Smooth muscle cell (in vitro differentiated cells): ENCODE measurements around the gene RBM23. TPM values are rescaled to one million over a fixed set of nuclear protein-coding genes. Genes with fewer than 3 reads are reported as not detected.

Experiments used
- DNase-seq: peaks from one replicate; lab custom pipeline; 2025; ENCODE audit not compliant: unreplicated experiment; lab: John Stamatoyannopoulos, UW
- H2AFZ ChIP-seq: fragments of 200-600 bp; sonication (generic); 2 replicates; pipeline ENCODE4 v1.6.0; 2016; ENCODE audit warnings: antibody characterized with exemption, low read depth, mild to moderate bottlenecking
- H3F3A ChIP-seq: fragments of 200-600 bp; sonication (generic); 2 replicates; pipeline ENCODE4 v1.6.0; 2017; ENCODE audit warnings: antibody characterized with exemption, low read depth
- H3K27ac ChIP-seq: fragments of 200-600 bp; sonication (generic); 2 replicates; pipeline ENCODE4 v1.5.1; 2016; ENCODE audit warnings: low read depth, mild to moderate bottlenecking
- H3K27me3 ChIP-seq: fragments of 200-600 bp; sonication (generic); 2 replicates; pipeline ENCODE4 v1.6.1; 2016; ENCODE audit warnings: low read depth, mild to moderate bottlenecking
- H3K36me3 ChIP-seq: fragments of 200-600 bp; sonication (generic); 2 replicates; pipeline ENCODE4 v1.5.1; 2016; ENCODE audit warnings: low read depth
- H3K4me1 ChIP-seq: fragments of 200-600 bp; sonication (generic); 2 replicates; pipeline ENCODE4 v1.5.1; 2016; ENCODE audit warnings: low read depth
- H3K4me2 ChIP-seq: fragments of 200-600 bp; sonication (generic); 2 replicates; pipeline ENCODE4 v1.6.0; 2016; ENCODE audit warnings: mild to moderate bottlenecking
- H3K4me3 ChIP-seq: fragments of 200-600 bp; sonication (generic); 2 replicates; pipeline ENCODE4 v1.5.1; 2016; ENCODE audit warnings: mild to moderate bottlenecking
- H3K79me2 ChIP-seq: fragments of 200-600 bp; sonication (generic); 2 replicates; pipeline ENCODE4 v1.6.0; 2016; ENCODE audit warnings: low read depth, mild to moderate bottlenecking
- H3K9ac ChIP-seq: fragments of 200-600 bp; sonication (generic); 2 replicates; pipeline ENCODE4 v1.6.0; 2016; ENCODE audit warnings: low read depth
- H3K9me3 ChIP-seq: fragments of 200-600 bp; sonication (generic); replicated peaks from 2 replicates; pipeline ENCODE4 v1.5.1; 2016; ENCODE audit warnings: low read depth
- H4K20me1 ChIP-seq: fragments of 200-600 bp; sonication (generic); 2 replicates; pipeline ENCODE4 v1.6.0; 2016; ENCODE audit warnings: low read depth
- CTCF ChIP-seq: fragments of 200-600 bp; sonication (generic); IDR thresholded peaks from 2 replicates; pipeline ENCODE4 v1.5.1; 2017; ENCODE audit warnings: borderline replicate concordance, mild to moderate bottlenecking, antibody characterized with exemption; ENCODE audit not compliant: insufficient read depth, poor library complexity, severe bottlenecking
- WGBS: methylation state at CpG from one replicate; pipeline ENCODE4 v1.1.7; 2016; ENCODE audit warnings: low lambda C conversion rate; 5-methylcytosine and 5-hydroxymethylcytosine counted together
- polyA plus RNA-seq: library from polyadenylated mRNA; unstranded; fragments of >200 nt; fragmentation: Nextera tagmentation; extraction: Ambion mirVana; gene quantifications from 2 replicates; pipeline ENCODE4 v1.2.1, GENCODE V29; 2016
- total RNA-seq: library from RNA; depleted of rRNA; stranded (reverse); fragments of >200 nt; gene quantifications from 2 replicates; pipeline ENCODE4 v1.2.3, GENCODE V29; 2014

RBM23 gene
- total and polyA plus RNA-seq, 2 experiments from 2014 or later = 59.3 to 112 TPM

- Histone ChIP-seq H3K4me3 (no peak overlapping the region), H4K20me1 (no peaks in the 10 kb centered on the region), H3F3A (peaks cover 13% of the 10 kb centered on the region), H3K27me3 (no peaks in the 10 kb centered on the region), H3K79me2 (no peaks in the 10 kb centered on the region), H3K9ac (peak overlapping the region; percentile 15), H3K4me1 (peaks cover 10% of the 10 kb centered on the region), H3K4me2 (peak overlapping the region; percentile 70), H3K9me3 (no peaks in the 10 kb centered on the region), H3K27ac (peak overlapping the region; percentile 85), H3K36me3 (no peaks in the 10 kb centered on the region), H2AFZ (no peak overlapping the region)
- 35% methylated on average over 8 of the region's 8 CpGs for WGBS
- no peak for TF ChIP-seq CTCF
- no peak for DNase-seq
These were observed 20.5 kb downstream of the RBM23 start for GRCh38 chr14:22898302-22899090.

- Histone ChIP-seq H4K20me1 (no peaks in the 10 kb centered on the region), H3K4me3 (no peak overlapping the region), H3K9ac (no peak overlapping the region), H3K9me3 (no peaks in the 10 kb centered on the region), H3K27ac (peak overlapping the region; percentile 85), H3K79me2 (no peaks in the 10 kb centered on the region), H3K4me1 (peaks cover 10% of the 10 kb centered on the region), H3K27me3 (no peaks in the 10 kb centered on the region), H3K36me3 (no peaks in the 10 kb centered on the region), H2AFZ (no peak overlapping the region), H3K4me2 (no peak overlapping the region), H3F3A (peaks cover 13% of the 10 kb centered on the region)
- TF ChIP-seq CTCF = no peak
- no peak for DNase-seq
- 94% methylated on average over 1 of the region's 1 CpG for WGBS
These were observed 21.6 kb downstream of the RBM23 start for GRCh38 chr14:22897357-22897756.

GRCh38 chr14:22896760-22897159 lies 22.2 kb downstream of the RBM23 start:
- WGBS = 89% methylated on average over 3 of the region's 3 CpGs
- Histone ChIP-seq H3K36me3 (no peaks in the 10 kb centered on the region), H4K20me1 (no peaks in the 10 kb centered on the region), H3K9ac (no peak overlapping the region), H3K4me1 (peaks cover 10% of the 10 kb centered on the region), H3K9me3 (no peaks in the 10 kb centered on the region), H3K27ac (no peak overlapping the region), H3K79me2 (no peaks in the 10 kb centered on the region), H2AFZ (no peak overlapping the region), H3F3A (peaks cover 13% of the 10 kb centered on the region), H3K27me3 (no peaks in the 10 kb centered on the region), H3K4me2 (no peak overlapping the region), H3K4me3 (no peak overlapping the region)
- TF ChIP-seq CTCF = no peak
- DNase-seq = no peak

- no peaks in the 10 kb centered on the region for H3K27me3 ChIP-seq
- H3K9ac ChIP-seq = no peak overlapping the region
- no peak overlapping the region for H3K27ac ChIP-seq
- H2AFZ ChIP-seq = no peak overlapping the region
- peaks cover 13% of the 10 kb centered on the region for H3F3A ChIP-seq
- H3K4me3 ChIP-seq = no peak overlapping the region
- H3K4me1 ChIP-seq = peaks cover 10% of the 10 kb centered on the region
- H3K36me3 ChIP-seq = no peaks in the 10 kb centered on the region
- no peak for DNase-seq
- H3K4me2 ChIP-seq = no peak overlapping the region
- H3K79me2 ChIP-seq = no peaks in the 10 kb centered on the region
- H3K9me3 ChIP-seq = no peaks in the 10 kb centered on the region
- WGBS = 95% methylated on average over 5 of the region's 5 CpGs
- TF ChIP-seq CTCF = no peak
- H4K20me1 ChIP-seq = no peaks in the 10 kb centered on the region
These were observed 22.6 kb downstream of the RBM23 start for GRCh38 chr14:22896356-22896755.
